ENCODE results near the gene VAV2. TPM values are rescaled to one million over a fixed set of nuclear protein-coding genes. Genes with fewer than 3 reads are reported as not detected.

Gene VAV2
- total and polyA plus RNA-seq, 9 of the 15 experiments (the other 6 are each of a cell fraction or from before 2014, with no cell fraction given) = 0.01 to 2.7 (median 1.0) TPM; not detected in 1

- TF ChIP-seq MGA (IDR thresholded peaks at IDR 0.05) (peak; percentile 45; the same call in 1 of the 2 replicates), CEBPG (CRISPR knock-in tag; IDR thresholded peaks at IDR 0.05) (peak; percentile 84), CEBPG (tag; conservative IDR thresholded peaks at IDR 0.05 in 1 of 2, IDR thresholded peaks at IDR 0.05 in 1 of 2) (peak; percentile 88 to 92), ZNF165 (CRISPR knock-in tag; IDR thresholded peaks at IDR 0.05; ENCODE audit: borderline replicate concordance) (0 out of 2 replicates have a peak, but pooled peaks have one; percentile 36), ZNF445 (CRISPR knock-in tag; IDR thresholded peaks at IDR 0.05; ENCODE audit: low read depth) (no peak), AFF1 (IDR thresholded peaks at IDR 0.05; ENCODE audit: low read depth in 1 of 2, partially characterized antibody in 2 of 2) (no peak), NR2C1 (IDR thresholded peaks at IDR 0.05) (peak; percentile 44; the same call in 1 of the 2 replicates), NR2C1 (tag; IDR thresholded peaks at IDR 0.05) (peak; percentile 43; the same call in 1 of the 2 replicates), GABPA (tag; conservative IDR thresholded peaks at IDR 0.05; ENCODE audit: low read depth) (0 out of 2 replicates have a peak, but pooled peaks have one; percentile 32), TAF15 (IDR thresholded peaks at IDR 0.05; ENCODE audit: low read depth, low read length) (no peak), CREM (IDR thresholded peaks at IDR 0.05; ENCODE audit: low read depth) (no peak)
Observed at GRCh38 chr9:133855802-133856521, 136.2 kb downstream of the VAV2 start (continued).

Measured in K562 (cell line).